ENCODE measurements around the gene CBX8.
"Not testable (repeated sequence)": the region's sequence is repeated elsewhere in the genome, so short reads cannot be mapped to it uniquely, and the experiment has no call there.

The CBX8 gene

GRCh38 chr17:79784353-79785016, 12.4 kb downstream of the CBX8 start:
- no peak for TF ChIP-seq ZNF274 (IDR thresholded peaks at IDR 0.05; ENCODE audit: low read depth, low read length)
- no peak overlapping the region for H3K4me3 ChIP-seq (ENCODE audit: low read length)

GRCh38 chr17:79783891-79784290, 13.0 kb downstream of the CBX8 start:
- TF ChIP-seq ZNF274 (IDR thresholded peaks at IDR 0.05; ENCODE audit: low read depth, low read length), result no peak
- no peak overlapping the region for H3K4me3 ChIP-seq (ENCODE audit: low read length)

DNA sequence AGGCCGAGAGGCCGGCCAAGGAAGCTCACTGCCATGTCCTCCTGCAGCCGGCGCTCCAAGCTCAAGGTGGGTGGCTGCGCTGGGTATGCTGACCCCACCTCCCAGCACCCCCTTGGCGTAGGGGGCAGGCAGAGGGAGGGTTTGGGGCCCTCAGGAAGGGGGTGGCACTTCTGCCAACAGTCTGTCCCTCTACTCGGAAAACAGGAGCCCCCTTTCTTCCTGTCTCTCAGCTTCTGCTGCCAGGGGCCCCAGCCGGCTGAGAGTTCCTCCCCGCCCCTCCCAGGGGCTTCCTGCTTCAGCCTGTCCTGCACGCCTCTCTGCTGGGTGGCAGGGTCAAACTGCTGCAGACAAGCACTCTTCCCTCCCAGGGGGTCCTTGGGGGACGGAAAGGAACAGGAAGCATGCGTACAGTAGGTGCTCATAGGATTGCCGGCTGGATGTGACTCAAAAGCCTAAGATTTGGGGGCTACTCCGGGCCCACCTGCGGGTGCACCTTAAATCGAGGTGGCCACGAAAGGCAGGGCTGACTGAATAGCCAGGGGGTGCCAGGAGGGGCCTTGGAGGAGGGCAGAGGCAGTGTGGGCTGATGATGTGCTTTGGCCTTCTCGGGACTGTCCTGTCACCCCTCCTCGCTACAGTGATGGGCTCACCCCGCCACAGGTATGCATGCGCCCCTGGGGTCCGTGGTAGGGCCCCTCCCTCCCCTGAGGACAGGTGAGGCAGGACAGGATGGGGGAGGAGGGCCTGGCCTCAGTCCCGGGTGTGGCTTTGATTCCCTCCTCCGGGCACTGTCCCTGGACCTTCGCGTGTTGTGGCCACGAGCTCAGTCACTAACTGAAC, 14.9 kb downstream of the CBX8 start:
- H3K4me3 ChIP-seq (ENCODE audit: low read length), result no peak overlapping the region
- no peak for TF ChIP-seq ZNF274 (IDR thresholded peaks at IDR 0.05; ENCODE audit: low read depth, low read length)

- TF ChIP-seq ZNF274 (IDR thresholded peaks at IDR 0.05; ENCODE audit: low read depth, low read length), result no peak
- no peak overlapping the region for H3K4me3 ChIP-seq (ENCODE audit: low read length)
Observed at GRCh38 chr17:79781012-79781650, 15.7 kb downstream of the CBX8 start.

DNA sequence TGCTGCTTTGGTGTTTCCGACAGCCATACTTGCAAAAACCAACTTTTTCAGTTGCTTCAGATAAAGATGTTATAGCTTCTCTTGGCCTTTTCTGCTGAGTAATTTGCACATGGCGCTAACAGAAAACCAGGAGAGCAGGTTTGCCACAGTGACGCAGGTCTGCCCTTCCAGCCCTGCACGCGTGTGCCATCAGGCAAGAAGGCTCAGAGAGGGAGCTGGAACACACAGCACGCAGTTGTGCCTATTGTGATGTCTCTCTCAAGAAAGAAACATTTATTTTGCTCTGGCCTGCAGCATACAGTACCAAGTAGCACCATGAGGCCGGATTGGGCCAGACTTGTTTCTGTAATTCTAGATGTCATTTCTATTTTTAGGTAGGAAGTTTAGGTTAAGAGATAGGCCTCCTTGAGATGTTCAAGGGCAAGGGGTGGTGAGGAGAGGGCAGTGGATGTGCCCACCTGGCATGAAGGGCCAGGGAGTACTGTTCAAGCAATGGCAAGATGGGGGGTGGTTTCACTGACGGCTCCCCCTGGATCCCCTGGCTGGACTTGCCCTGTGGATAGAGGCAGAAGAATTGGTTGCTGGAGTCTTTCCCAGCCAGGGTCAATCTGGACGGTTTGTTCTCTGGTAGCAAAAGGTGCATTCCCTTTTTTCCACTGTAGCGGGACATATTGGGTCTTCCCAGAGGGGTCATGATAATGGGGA, 17.1 kb downstream of the CBX8 start:
- H3K4me3 ChIP-seq (ENCODE audit: low read length), result no peak overlapping the region
- no peak for TF ChIP-seq ZNF274 (IDR thresholded peaks at IDR 0.05; ENCODE audit: low read depth, low read length)

DNA sequence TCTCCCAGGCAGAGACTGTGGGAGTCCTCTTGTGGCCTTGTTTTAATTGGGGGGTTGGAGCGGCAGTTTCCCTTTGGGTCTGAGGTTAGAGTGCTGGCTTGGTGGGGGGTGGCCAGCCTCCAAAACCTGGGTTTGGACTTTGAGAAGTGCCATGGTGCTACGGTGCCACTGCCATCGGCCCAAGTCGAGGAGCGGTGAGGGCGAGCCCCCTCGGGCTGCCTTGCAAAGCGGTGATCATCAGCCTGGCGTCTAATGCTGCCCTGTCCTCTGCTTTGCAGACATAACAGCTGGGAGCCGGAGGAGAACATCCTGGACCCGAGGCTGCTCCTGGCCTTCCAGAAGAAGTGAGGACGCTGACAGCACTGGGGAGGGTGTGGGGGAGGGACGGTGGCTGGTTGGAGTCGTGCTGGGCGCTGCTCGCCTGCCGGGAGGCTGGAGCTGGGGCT, 17.8 kb downstream of the CBX8 start:
- H3K4me3 ChIP-seq (ENCODE audit: low read length), result peak overlapping the region; percentile 74
- TF ChIP-seq ZNF274 (IDR thresholded peaks at IDR 0.05; ENCODE audit: low read depth, low read length), result no peak

DNA sequence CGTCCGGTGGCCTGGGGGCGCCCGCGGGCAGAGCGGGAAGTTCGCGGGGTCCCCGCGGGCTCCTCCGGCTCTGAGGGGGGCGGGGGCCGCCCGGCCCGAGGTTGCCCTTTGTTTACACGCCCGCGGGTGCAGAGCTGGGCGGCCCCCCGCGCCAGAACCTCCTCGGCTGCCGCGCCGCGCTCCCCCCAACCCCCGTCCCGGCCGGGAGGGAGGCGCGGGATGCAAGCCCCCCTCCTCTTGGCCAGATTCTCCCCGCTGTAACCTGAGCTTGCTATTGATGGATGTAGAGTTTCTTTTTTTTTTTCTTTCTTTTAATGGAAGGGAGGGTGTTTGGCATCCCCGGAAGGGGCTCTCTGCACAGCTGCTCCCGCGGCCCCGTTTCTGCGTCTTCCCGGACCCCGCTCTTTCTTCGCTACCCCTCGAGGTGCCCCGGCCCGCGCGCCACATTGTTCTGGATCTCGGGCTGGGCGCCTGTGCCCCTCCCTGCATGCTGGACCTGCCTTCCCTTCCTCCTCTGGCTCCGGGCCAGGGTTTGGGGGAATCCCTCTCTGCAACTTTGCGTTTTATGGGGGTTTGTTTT, 18.3 kb downstream of the CBX8 start:
- TF ChIP-seq ZNF274 (IDR thresholded peaks at IDR 0.05; ENCODE audit: low read depth, low read length), result no peak
- H3K4me3 ChIP-seq (ENCODE audit: low read length), result peak overlapping the region; percentile 74

DNA sequence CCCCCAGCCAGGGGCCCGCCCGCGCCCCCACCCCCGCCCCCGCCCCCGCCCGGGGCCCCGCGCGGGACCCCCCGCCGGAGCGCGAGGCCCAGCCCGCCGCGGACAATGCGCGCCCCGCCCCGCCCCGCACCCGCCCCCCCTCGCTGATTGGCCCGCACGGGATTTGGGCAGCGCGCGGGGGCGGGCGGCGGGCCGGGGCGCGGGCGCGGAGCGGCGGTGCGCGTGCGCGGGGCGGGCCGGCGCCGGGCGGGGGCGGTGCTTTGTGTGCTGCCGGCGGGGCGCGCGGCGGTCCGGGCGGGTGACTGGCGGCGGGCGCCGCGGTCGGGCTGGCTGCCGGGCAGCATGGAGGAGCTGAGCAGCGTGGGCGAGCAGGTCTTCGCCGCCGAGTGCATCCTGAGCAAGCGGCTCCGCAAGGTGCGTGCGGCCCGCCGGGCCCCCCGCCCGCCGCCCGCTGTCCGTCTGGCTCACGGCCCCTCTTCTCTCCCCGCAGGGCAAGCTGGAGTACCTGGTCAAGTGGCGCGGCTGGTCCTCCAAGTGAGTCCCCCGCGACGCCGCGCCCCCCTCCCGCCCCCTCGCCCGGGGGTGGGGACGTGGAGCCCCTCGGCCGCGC, 18.9 kb downstream of the CBX8 start, which contains the start of gene CBX2:
Gene CBX2 (plus strand): TSS at position 255 of the 610 bp plus-strand sequence. CDS start 88 bp downstream, at position 343.
- peak within 1 kb of the TSS; percentile 74 for H3K4me3 ChIP-seq (ENCODE audit: low read length)
- no peak for TF ChIP-seq ZNF274 (IDR thresholded peaks at IDR 0.05; ENCODE audit: low read depth, low read length)

- no peak for TF ChIP-seq ZNF274 (IDR thresholded peaks at IDR 0.05; ENCODE audit: low read depth, low read length)
Observed at GRCh38 chr17:79777120-79777893, 19.6 kb downstream of the CBX8 start.

DNA sequence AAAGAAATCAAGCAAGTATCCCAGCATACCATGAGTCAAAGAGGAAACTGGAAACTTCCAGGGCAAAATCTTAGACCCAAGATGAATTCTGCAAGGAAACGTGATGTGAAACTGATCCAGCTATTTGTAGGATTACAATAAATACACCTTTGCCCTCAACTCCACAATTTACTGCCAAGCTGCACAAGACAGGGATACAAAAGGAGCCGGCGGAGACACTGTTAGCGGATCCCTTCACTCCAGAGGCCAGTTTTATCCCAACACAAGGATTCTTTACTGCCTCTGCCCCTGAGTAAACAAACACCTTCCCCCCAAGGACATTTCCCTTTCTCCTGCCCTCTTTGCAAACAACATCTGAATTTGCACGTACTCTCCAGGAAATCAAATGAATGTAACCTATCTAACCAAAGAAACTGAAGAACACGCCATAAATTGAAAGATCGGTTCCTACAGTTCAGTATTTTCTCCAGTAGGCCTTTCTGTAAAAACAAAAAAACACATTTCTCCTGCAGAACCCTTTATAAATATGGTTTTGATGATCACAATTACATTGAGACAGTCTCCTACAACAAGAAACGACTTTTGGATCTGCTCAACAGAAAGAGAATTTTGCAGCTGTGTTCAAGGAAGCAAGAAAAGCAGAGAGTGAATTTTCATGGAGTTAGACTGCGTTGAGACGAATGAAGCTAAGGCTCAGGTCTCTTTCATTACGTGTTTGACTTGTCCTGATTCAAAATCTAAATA, 20.3 kb downstream of the CBX8 start:
- no peak overlapping the region for H3K4me3 ChIP-seq (ENCODE audit: low read length)
- TF ChIP-seq ZNF274 (IDR thresholded peaks at IDR 0.05; ENCODE audit: low read depth, low read length), result no peak

More at GRCh38 chr17:79777120-79777893, 19.6 kb downstream of the CBX8 start:
- H3K4me3 ChIP-seq (ENCODE audit: low read length), result peak overlapping the region; percentile 65; the same call in 1 of the 2 replicates

DNA sequence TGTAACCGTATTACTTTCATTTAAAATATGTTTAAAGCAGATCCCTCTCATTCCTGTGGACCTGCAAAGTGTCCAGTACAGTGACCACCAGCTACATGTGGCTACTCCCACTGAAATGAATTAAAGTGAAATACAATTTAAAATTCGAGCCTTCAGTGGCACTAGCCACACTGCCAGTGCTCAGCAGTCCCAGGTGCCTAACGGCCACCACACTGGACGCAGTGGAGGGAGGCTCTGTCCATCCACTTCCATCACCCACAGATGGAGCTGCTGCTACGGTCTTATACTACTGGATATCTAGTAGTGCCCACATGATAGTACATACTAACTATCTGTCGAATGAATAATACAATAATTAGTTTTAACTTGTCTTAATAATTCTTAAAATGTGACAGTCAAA, 21.2 kb downstream of the CBX8 start:
- H3K4me3 ChIP-seq (ENCODE audit: low read length), result no peak overlapping the region
- TF ChIP-seq ZNF274 (IDR thresholded peaks at IDR 0.05; ENCODE audit: low read depth, low read length), result no peak

DNA sequence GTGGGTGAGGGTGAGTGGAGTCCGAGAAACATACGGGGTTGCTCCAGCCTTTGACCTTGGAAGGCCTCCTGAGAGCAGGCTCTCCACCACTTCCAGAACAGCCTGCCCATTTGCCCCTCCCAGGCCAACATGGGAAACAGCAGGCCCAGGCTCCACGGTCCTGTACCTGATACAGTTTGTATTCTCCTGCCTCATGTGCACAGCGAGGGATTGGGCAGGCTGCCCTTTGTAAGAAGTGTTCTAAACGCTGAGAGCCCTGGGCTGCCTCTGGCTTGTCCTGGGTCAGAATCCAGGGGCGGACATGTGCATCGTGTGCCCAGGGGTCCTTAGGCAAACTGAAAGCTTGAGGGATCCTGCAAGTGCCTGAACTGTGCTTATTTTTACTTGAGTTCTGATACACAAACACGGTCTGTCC, 22.3 kb downstream of the CBX8 start:
- TF ChIP-seq ZNF274 (IDR thresholded peaks at IDR 0.05; ENCODE audit: low read depth, low read length), result no peak
- no peak overlapping the region for H3K4me3 ChIP-seq (ENCODE audit: low read length)

- not testable (repeated sequence) for H3K4me3 ChIP-seq (ENCODE audit: low read length)
Observed at GRCh38 chr17:79772726-79773125, 24.2 kb downstream of the CBX8 start.
